ENCODE results near the gene PABPC3. TPM values are rescaled to one million over a fixed set of nuclear protein-coding genes. Genes with fewer than 3 reads are reported as not detected.

The PABPC3 gene
- 0.04 and 0.05 TPM in 2 replicates for total RNA-seq (2014; rRNA removed; shearing (Covaris generic))

DNA sequence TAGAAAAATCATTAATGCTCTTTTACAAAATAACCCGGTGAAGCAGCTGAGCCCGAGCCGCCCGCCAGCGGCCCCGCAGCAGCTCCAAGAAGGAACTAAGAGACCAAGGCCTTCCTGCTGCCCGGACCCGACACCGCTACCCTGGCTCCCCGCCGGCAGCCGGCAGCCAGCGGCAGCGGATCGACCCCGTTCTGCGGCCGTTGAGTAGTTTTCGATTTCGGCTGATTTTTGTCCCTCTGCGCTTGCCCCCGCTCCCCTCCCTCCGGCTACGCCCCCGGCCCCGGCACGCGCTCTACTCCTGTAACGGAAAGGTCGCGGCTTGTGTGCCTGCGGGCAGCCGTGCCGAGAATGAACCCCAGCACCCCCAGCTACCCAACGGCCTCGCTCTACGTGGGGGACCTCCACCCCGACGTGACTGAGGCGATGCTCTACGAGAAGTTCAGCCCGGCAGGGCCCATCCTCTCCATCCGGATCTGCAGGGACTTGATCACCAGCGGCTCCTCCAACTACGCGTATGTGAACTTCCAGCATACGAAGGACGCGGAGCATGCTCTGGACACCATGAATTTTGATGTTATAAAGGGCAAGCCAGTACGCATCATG is at the start of gene PABPC3:
Gene PABPC3 (plus strand): TSS at position 286 of the 603 bp plus-strand sequence. CDS start 63 bp downstream, at position 349.

Small RNA genes lying within 50 kb of the gene (small RNA-seq; reads per million reads assigned to genes)
- not detected for gene AL359757.2

Other genes with a start within 250 kb of the PABPC3 start
- under 0.01 TPM in 1 of 2 replicates, not detected in the other for gene AMER2, start 76.2 kb downstream of the PABPC3 start, total RNA-seq (2014; rRNA removed; shearing (Covaris generic))
- gene MTMR6, start 191.4 kb downstream of the PABPC3 start, total RNA-seq (2014; rRNA removed; shearing (Covaris generic)): 8.0 and 8.2 TPM in 2 replicates
- 54.9 and 56.4 TPM in 2 replicates for gene NUP58, start 205.5 kb downstream of the PABPC3 start, total RNA-seq (2014; rRNA removed; shearing (Covaris generic))